PFSK-1 (cell line): ENCODE measurements around the gene WDR74.

Source experiments
- FOXP2 ChIP-seq: optimal IDR thresholded peaks from 2 replicates; pipeline ENCODE3; 2011; ENCODE audit warnings: borderline replicate concordance, control low read depth, inconsistent platforms; ENCODE audit not compliant: insufficient read depth; ENCODE audit errors: extremely low read length, extremely low read depth
- POLR2AphosphoS5 ChIP-seq: IDR thresholded peaks from 2 replicates; pipeline ENCODE4 v1.6.1; 2012; ENCODE audit warnings: low read depth, mild to moderate bottlenecking, control low read depth, low read length, moderate library complexity
- SIN3A ChIP-seq: IDR thresholded peaks from 2 replicates; pipeline ENCODE4 v1.6.1; 2012; ENCODE audit warnings: mild to moderate bottlenecking, low read length, moderate library complexity, borderline replicate concordance; ENCODE audit not compliant: insufficient read depth
- TAF1 ChIP-seq: IDR thresholded peaks from 2 replicates; pipeline ENCODE4 v1.6.1; 2012; ENCODE audit warnings: low read length, control low read depth, borderline replicate concordance; ENCODE audit not compliant: insufficient read depth
- TF ChIP-seq, protein P1 (sequence below), 2 experiments: IDR thresholded peaks; 2 replicates each; pipeline versions ENCODE4 v1.6.1 to v1.8.0; 2011 to 2012; ENCODE audit warnings: low read depth in 2 of 2, low read length in 2 of 2, control low read depth in 1 of 2, inconsistent platforms in 1 of 2, mild to moderate bottlenecking in 1 of 2, moderate library complexity in 1 of 2; ENCODE audit not compliant: insufficient read depth in 1 of 2

The WDR74 gene

DNA sequence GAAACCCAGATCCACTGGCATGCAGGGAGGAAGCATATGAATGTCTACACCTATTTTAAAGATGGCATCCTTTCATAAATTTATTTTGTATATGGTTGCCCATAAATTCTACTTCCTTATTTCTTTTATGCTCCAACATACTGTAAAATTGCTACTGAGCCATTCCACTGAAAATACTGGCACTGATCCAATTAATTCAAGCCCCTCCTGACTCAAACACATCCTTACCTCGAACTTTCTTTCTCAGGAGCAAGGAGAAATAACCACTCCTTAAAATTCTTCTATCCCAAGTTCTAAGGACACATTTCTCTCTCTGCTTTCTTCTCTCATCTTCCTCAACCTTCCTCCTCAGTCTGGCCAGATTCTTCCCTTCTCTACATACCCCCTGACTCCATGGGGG, 28.6 kb downstream of the WDR74 start:
- no peak for TF ChIP-seq FOXP2
- no peak for TF ChIP-seq SIN3A
- TF ChIP-seq, protein P1, sequence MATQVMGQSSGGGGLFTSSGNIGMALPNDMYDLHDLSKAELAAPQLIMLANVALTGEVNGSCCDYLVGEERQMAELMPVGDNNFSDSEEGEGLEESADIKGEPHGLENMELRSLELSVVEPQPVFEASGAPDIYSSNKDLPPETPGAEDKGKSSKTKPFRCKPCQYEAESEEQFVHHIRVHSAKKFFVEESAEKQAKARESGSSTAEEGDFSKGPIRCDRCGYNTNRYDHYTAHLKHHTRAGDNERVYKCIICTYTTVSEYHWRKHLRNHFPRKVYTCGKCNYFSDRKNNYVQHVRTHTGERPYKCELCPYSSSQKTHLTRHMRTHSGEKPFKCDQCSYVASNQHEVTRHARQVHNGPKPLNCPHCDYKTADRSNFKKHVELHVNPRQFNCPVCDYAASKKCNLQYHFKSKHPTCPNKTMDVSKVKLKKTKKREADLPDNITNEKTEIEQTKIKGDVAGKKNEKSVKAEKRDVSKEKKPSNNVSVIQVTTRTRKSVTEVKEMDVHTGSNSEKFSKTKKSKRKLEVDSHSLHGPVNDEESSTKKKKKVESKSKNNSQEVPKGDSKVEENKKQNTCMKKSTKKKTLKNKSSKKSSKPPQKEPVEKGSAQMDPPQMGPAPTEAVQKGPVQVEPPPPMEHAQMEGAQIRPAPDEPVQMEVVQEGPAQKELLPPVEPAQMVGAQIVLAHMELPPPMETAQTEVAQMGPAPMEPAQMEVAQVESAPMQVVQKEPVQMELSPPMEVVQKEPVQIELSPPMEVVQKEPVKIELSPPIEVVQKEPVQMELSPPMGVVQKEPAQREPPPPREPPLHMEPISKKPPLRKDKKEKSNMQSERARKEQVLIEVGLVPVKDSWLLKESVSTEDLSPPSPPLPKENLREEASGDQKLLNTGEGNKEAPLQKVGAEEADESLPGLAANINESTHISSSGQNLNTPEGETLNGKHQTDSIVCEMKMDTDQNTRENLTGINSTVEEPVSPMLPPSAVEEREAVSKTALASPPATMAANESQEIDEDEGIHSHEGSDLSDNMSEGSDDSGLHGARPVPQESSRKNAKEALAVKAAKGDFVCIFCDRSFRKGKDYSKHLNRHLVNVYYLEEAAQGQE (IDR thresholded peaks at IDR 0.05; ENCODE audit: insufficient read depth in 1 of 2, low read depth in 2 of 2, low read length in 2 of 2) = no peak
- TF ChIP-seq TAF1 = no peak

DNA sequence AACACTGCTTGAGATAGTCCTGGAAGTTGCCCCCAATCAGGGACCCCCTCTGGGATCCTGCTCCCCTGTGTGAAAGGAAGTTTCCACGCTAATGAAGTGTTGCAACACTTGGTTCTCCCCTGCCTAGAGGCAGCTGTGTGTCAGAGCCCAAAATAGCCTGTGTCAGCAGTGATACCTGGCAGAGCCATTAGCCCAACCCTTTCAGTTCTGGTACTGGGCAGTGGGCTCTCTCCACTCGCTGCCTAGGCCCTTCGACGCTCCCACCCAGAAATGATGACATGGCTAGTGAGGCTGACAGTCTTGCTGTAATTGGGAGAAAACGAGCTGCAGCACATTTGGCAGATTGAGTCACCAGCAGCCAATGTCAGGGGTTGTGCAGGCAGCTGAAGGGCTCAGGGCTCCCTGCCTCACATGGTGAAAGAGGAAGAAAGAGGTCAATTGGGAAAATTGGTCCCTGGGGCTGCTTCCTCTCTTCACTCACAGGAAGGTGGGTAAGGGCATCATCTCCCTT, 32.7 kb downstream of the WDR74 start:
- TF ChIP-seq POLR2AphosphoS5 (no peak), FOXP2 (no peak)
- TF ChIP-seq, protein P1 (IDR thresholded peaks at IDR 0.05; ENCODE audit: insufficient read depth in 1 of 2, low read depth in 2 of 2, low read length in 2 of 2) = no peak

DNA sequence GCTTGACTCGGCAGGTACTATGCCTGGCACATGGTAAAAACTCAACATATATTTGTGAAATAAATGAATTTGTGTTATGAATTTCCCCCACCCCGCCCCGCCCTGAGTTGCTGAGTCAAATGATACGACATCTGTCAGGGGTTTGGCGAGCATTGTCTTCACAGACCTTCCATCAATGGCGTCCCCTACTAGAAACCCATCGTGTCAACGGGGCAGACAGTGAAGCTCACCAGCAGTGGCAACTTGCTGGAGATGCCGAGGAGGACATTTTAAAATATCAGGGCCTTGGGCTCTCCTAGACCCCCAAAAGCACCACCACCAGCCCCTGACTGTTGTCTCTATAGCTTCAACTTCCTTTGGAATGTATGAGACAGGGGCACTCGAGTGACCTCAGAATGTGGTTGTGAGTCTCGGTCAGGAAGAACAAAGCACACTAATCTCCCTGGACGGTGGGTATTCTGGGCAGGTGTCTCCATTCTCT, 33.4 kb downstream of the WDR74 start:
- TF ChIP-seq FOXP2 = no peak

DNA sequence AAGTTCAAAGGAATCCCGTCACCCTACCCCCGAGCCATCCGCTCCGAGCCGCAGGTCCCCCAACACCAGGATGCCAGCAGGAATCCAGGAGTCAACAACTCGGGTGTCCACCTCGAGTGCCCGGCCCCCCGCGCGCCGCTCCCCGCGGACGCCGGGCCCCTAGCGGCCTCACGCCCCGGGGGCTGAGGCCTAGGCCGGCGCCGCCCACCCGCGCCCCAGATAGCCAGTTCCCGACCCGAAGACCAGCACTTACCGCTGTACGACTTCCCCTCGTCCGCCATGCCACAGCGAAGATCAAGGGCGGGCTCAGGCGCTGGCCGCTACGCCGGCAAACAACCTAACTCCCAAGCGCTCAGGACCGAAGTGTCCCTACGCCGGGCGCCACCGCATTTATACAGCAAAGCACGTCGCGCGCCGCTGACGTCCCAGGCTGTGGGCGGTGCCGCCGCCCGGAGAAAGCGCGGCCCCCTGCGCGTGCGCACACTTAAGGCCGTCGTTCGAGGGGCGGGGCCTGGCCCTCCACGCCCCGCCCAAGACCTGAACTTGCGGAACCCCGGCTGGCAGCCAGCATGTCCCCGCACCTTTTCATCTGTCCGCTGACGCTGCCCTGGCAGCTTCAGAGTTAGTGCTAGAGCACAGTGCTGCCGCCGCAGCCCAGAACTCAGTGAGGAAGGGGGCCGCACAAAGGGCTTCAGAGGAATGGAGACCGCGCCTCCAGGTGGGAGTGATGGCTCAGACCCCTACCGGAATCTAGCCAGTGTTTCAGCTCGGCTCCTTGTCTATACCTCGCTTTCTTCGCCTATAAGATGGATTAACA, 34.1 kb downstream of the WDR74 start, which contains the start of gene NXF1:
Gene NXF1 (minus strand): TSS at position 365 of the 817 bp plus-strand sequence. CDS start 84 bp downstream, at position 281.
- peak; percentile 90; the same call in 1 of the 2 replicates for TF ChIP-seq SIN3A
- TF ChIP-seq FOXP2 = peak; percentile 56
- peak; percentile 99 for TF ChIP-seq TAF1
- TF ChIP-seq, protein P1 (IDR thresholded peaks at IDR 0.05; ENCODE audit: insufficient read depth in 1 of 2, low read depth in 2 of 2, low read length in 2 of 2) = peak in 1 of 2 experiments; percentile 65
- peak; percentile 100 for TF ChIP-seq POLR2AphosphoS5

DNA sequence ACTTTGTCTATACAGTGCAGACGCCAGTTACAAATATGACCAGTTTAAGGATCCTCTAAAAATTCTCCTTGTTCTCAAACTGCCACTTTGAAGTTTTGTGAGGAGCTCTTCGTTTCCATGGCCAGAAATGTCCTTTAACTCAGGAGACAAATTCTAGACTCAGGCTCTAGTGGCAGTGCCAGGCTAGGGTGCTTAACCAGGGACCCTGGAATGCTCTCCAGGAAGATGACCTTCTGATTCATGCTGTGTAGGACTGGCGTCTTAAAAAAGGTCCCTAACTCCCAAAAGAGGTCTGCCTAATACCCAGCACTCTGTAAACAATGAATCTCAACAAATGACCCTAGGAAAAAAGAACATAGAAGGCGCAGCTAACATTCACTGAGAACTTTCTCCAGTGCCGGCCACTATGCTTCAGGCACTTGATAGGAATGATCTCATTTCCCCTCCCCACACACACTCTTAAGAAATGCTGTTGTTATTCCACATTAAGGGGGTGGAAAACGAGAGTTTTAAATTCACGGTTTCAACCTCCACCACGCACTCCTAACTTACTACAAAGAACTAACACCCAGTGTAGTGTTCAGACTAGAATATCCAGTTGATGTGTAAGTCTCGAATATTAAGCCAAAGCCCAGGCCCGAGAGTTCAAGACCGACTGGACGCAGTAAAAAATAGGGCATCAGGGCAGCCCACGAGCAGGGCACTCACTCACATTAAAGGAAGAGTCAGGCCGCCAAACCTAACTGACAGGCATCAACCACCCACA, 34.9 kb downstream of the WDR74 start:
- TF ChIP-seq SIN3A = no peak
- no peak for TF ChIP-seq TAF1
- TF ChIP-seq, protein P1 (IDR thresholded peaks at IDR 0.05; ENCODE audit: insufficient read depth in 1 of 2, low read depth in 2 of 2, low read length in 2 of 2) = no peak
- TF ChIP-seq FOXP2 = no peak
